Brain microvascular endothelial cell (primary cell): ENCODE measurements around the gene SLC2A2.

Experiments used
- DNase-seq: peaks from one replicate; pipeline ENCODE4 v3.0.0-alpha.2; 2020
- H3K27ac ChIP-seq: fragments of 250-450 bp; sonication (Bioruptor Pico); 2 replicates; pipeline ENCODE4 v1.5.1; 2020; ENCODE audit warnings: mild to moderate bottlenecking, moderate library complexity
- H3K27me3 ChIP-seq: fragments of 250-450 bp; sonication (Bioruptor Pico); replicated peaks from 2 replicates; pipeline ENCODE4 v1.5.1; 2020; ENCODE audit warnings: mild to moderate bottlenecking
- H3K36me3 ChIP-seq: fragments of 250-450 bp; sonication (Bioruptor Pico); replicated peaks from 2 replicates; pipeline ENCODE4 v1.5.1; 2020; ENCODE audit warnings: mild to moderate bottlenecking
- H3K4me3 ChIP-seq: 2 replicates; pipeline ENCODE4 v1.5.1; 2011; ENCODE audit warnings: low read depth, mild to moderate bottlenecking, control low read depth, low read length, moderate library complexity
- in situ Hi-C: cut with HindIII; loops from 2 replicates; pipeline ENCODE4 v1.10.0; 2017; ENCODE audit warnings: low sequenced_read_pairs, low pct_ligation_motif_present
- TF ChIP-seq, protein P1 (sequence below): IDR thresholded peaks from 2 replicates; pipeline ENCODE4 v1.5.1; 2011; ENCODE audit warnings: low read depth, mild to moderate bottlenecking, moderate library complexity, low read length, control low read depth, inconsistent platforms; ENCODE audit errors: missing control alignments

Gene SLC2A2

DNA sequence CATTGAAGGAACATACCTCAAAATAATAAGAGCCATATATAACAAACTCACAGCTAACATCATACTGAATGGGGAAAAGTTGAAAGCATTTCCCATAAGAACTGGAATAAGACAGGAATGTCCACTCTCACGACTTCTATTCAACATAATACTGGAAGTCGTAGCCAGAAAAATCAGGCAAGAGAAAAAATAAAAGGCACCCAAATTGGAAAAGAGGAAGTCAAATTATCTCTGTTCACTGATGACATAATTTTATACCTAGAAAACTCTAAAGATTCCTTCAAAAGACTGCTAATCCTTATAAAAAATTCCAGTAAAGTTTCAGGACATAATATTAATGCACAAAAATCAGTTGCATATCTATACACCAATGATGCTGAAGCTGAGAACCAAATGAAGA is 34.9 kb downstream of the SLC2A2 start:
- TF ChIP-seq, protein P1, sequence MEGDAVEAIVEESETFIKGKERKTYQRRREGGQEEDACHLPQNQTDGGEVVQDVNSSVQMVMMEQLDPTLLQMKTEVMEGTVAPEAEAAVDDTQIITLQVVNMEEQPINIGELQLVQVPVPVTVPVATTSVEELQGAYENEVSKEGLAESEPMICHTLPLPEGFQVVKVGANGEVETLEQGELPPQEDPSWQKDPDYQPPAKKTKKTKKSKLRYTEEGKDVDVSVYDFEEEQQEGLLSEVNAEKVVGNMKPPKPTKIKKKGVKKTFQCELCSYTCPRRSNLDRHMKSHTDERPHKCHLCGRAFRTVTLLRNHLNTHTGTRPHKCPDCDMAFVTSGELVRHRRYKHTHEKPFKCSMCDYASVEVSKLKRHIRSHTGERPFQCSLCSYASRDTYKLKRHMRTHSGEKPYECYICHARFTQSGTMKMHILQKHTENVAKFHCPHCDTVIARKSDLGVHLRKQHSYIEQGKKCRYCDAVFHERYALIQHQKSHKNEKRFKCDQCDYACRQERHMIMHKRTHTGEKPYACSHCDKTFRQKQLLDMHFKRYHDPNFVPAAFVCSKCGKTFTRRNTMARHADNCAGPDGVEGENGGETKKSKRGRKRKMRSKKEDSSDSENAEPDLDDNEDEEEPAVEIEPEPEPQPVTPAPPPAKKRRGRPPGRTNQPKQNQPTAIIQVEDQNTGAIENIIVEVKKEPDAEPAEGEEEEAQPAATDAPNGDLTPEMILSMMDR, result no peak
- Histone ChIP-seq H3K27ac (no peak overlapping the region), H3K27me3 (no peaks in the 10 kb centered on the region), H3K36me3 (no peaks in the 10 kb centered on the region), H3K4me3 (no peak overlapping the region)
- no peak for DNase-seq
- in situ Hi-C loops, result no loop called here

DNA sequence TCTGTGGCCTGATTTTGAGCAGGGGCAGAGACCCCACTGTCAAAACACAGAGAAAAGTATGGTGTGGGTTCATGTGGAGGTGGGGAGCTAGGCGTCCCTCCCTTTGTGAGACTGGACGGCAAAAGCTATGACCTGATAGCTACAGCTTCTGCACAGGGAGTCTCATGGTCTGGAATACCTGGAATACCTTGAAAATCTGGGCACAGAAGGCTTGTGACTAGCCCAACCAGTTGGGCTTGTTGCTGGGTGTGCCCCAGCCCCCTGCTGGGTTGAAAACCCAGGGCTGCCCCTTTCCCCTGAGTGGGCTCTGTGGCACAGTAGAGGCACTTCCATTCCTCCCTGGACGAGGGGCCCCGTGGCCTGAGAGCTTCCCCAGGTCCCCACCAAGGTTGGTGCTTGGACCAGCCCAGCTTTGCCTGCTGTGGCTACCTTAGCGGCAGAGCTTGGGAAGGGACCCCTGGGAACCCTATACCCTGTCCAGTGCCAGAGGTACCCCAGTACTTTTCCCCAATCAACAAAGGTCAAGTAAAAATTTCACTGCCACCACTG is 37.3 kb downstream of the SLC2A2 start:
- Histone ChIP-seq H3K27me3 (no peaks in the 10 kb centered on the region), H3K36me3 (no peaks in the 10 kb centered on the region), H3K4me3 (no peak overlapping the region), H3K27ac (no peak overlapping the region)
- DNase-seq, result no peak
- TF ChIP-seq, protein P1, result no peak
- in situ Hi-C loops, result no loop called here

DNA sequence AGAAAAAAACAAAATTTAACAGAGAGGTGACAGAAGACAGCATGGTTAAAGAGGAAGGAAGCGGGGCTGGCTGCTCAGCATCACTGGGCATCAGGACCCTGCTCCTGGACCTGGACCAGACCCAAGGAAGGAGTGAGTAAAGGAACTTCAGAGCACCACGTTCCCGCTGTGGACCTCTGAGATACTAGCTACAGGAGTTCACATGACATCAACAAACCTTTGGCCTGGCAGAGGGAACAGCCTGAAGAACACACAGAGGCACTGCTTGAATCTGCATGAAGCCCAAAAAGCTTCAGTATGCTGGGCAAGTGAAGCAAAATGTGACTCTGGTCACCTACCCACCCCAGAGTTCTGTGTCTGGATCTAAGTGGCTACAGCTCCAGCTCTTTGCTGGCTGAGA is 38.1 kb downstream of the SLC2A2 start:
- H3K27me3 ChIP-seq, result no peaks in the 10 kb centered on the region
- H3K4me3 ChIP-seq, result no peak overlapping the region
- in situ Hi-C loops, result no loop called here
- no peak for DNase-seq
- no peaks in the 10 kb centered on the region for H3K36me3 ChIP-seq
- H3K27ac ChIP-seq, result no peak overlapping the region
- TF ChIP-seq, protein P1, result no peak

DNA sequence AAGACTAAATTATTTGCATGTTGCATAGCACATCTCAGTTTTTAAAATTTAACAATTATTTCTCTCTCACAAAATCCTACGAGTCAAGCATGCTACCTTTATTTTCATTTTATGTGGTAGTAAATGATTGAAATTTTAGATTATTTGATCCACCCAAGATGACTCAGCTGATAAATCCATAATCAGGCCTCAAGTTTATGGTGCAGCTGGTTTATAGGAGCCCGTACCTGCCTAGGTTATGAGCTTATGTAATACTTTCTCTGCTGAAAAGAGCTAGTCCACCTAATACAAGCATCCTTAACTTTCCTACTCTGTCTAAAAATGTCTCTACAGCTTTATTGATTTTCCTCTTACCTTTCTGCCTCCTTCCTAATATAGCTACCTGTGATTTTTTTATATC is 41.2 kb downstream of the SLC2A2 start:
- DNase-seq, result no peak
- in situ Hi-C loops, result no loop called here
- H3K27ac ChIP-seq, result no peak overlapping the region
- H3K27me3 ChIP-seq, result no peaks in the 10 kb centered on the region
- TF ChIP-seq, protein P1, result no peak
- no peak overlapping the region for H3K4me3 ChIP-seq
- no peaks in the 10 kb centered on the region for H3K36me3 ChIP-seq

DNA sequence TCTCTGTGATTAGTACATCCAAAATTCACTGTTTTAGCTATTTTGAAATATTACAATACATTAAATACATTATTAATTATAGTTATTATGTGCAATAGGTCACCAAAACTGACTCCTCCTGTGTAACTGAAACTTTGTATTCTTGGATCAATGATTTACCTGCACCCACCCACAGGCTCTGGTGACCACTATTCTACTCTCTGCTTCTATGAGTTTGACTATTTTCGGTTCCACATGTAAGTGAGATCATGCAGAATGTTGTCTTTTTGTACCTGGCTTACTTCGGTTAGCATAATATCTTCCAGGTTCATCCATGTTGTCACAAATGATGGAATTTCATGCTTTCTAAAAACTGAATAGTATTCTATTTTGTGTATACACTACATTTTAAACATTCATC is 43.8 kb downstream of the SLC2A2 start:
- TF ChIP-seq, protein P1, result no peak
- Histone ChIP-seq H3K27me3 (no peaks in the 10 kb centered on the region), H3K4me3 (no peak overlapping the region), H3K36me3 (no peaks in the 10 kb centered on the region), H3K27ac (no peak overlapping the region)
- DNase-seq, result no peak
- in situ Hi-C loops, result no loop called here

DNA sequence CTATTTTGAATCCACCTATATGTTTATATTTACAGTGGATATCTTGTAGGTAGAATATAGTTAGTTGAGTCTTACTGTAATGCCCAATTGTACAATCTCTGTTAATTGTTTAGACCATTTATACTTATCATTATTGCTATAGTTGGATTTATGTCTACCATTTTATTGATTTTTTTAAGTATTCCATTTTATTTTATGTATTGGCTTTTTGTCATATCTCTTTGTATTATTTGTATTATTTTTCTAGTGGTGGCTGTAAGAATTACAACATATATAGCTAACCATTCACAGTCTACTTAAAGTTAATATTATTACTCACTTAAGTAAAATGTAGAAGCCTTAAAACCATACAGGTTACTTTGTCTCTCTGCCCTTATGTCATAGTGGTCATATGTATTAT is 46.1 kb downstream of the SLC2A2 start:
- in situ Hi-C loops, result no loop called here
- DNase-seq, result no peak
- H3K4me3 ChIP-seq, result no peak overlapping the region
- TF ChIP-seq, protein P1, result no peak
- H3K36me3 ChIP-seq, result no peaks in the 10 kb centered on the region
- no peak overlapping the region for H3K27ac ChIP-seq
- no peaks in the 10 kb centered on the region for H3K27me3 ChIP-seq
